GM19193 (cell line): ENCODE data around the gene RPL10A.

Source experiments
- POLR2A ChIP-seq: IDR thresholded peaks from 4 replicates; pipeline ENCODE4 v1.6.1; 2011; ENCODE audit not compliant: insufficient read depth, insufficient read length; ENCODE audit errors: extremely low read depth

RPL10A gene

GRCh38 chr6:35468181-35468979, at the start of gene RPL10A:
Gene RPL10A (plus strand): TSS chr6:35468401. CDS start chr6:35468435, 34 bp downstream.
- TF ChIP-seq POLR2A = peak; percentile 100

- TF ChIP-seq POLR2A = no peak
Measured at GRCh38 chr6:35419417-35419816, 48.8 kb upstream of the RPL10A start.

GRCh38 chr6:35419961-35420360, 48.2 kb upstream of the RPL10A start:
- no peak for TF ChIP-seq POLR2A

- TF ChIP-seq POLR2A = no peak
Measured at GRCh38 chr6:35425284-35425683, 42.9 kb upstream of the RPL10A start.

GRCh38 chr6:35426074-35426473, 42.1 kb upstream of the RPL10A start:
- no peak for TF ChIP-seq POLR2A

- TF ChIP-seq POLR2A = no peak
Measured at GRCh38 chr6:35427435-35427834, 40.8 kb upstream of the RPL10A start.

GRCh38 chr6:35427851-35428321, 40.3 kb upstream of the RPL10A start:
- TF ChIP-seq POLR2A = no peak

- TF ChIP-seq POLR2A = no peak
Measured at GRCh38 chr6:35428421-35429149, 39.6 kb upstream of the RPL10A start.

- TF ChIP-seq POLR2A = no peak
Measured at GRCh38 chr6:35429463-35429862, 38.7 kb upstream of the RPL10A start.

- no peak for TF ChIP-seq POLR2A
Measured at GRCh38 chr6:35432291-35432690, 35.9 kb upstream of the RPL10A start.

- no peak for TF ChIP-seq POLR2A
Measured at GRCh38 chr6:35435074-35435837, 32.9 kb upstream of the RPL10A start.

- no peak for TF ChIP-seq POLR2A
Measured at GRCh38 chr6:35436071-35436857, 31.9 kb upstream of the RPL10A start.

- no peak for TF ChIP-seq POLR2A
Measured at GRCh38 chr6:35439308-35439707, 28.9 kb upstream of the RPL10A start.

GRCh38 chr6:35441205-35441604, 27.0 kb upstream of the RPL10A start:
- no peak for TF ChIP-seq POLR2A
